Measurements from ENCODE around the gene PIGU.

- TF ChIP-seq, protein P1, sequence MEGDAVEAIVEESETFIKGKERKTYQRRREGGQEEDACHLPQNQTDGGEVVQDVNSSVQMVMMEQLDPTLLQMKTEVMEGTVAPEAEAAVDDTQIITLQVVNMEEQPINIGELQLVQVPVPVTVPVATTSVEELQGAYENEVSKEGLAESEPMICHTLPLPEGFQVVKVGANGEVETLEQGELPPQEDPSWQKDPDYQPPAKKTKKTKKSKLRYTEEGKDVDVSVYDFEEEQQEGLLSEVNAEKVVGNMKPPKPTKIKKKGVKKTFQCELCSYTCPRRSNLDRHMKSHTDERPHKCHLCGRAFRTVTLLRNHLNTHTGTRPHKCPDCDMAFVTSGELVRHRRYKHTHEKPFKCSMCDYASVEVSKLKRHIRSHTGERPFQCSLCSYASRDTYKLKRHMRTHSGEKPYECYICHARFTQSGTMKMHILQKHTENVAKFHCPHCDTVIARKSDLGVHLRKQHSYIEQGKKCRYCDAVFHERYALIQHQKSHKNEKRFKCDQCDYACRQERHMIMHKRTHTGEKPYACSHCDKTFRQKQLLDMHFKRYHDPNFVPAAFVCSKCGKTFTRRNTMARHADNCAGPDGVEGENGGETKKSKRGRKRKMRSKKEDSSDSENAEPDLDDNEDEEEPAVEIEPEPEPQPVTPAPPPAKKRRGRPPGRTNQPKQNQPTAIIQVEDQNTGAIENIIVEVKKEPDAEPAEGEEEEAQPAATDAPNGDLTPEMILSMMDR (conservative IDR thresholded peaks at IDR 0.05; ENCODE audit: low read length) = no peak
- no peak for TF ChIP-seq EZH2phosphoT487 (IDR thresholded peaks at IDR 0.05; ENCODE audit: borderline replicate concordance, low read depth, low read length)
These were observed 35.8 kb upstream of the PIGU start for GRCh38 chr20:34712525-34713192.

Measured in OCI-LY7 (cell line).